BE2C (cell line): ENCODE measurements around the gene CDH1.

Experiments
- DNase-seq: peaks from one replicate; pipeline ENCODE4 v3.0.0-alpha.2; 2020
- H3K27me3 ChIP-seq: fragments of 250-450 bp; sonication (Bioruptor Pico); 2 replicates; pipeline ENCODE4 v1.5.1; 2020; ENCODE audit warnings: mild to moderate bottlenecking
- H3K36me3 ChIP-seq: fragments of 250-450 bp; sonication (Bioruptor Pico); 2 replicates; pipeline ENCODE4 v1.5.1; 2020; ENCODE audit warnings: mild to moderate bottlenecking
- H3K4me1 ChIP-seq: fragments of 250-450 bp; sonication (Bioruptor Pico); 2 replicates; pipeline ENCODE4 v1.5.1; 2020
- H3K4me3 ChIP-seq: 2 replicates; pipeline ENCODE4 v1.5.1; 2011; ENCODE audit warnings: low read depth, low read length
- H3K9me3 ChIP-seq: fragments of 250-450 bp; sonication (Bioruptor Pico); 2 replicates; pipeline ENCODE4 v1.5.1; 2020
- TF ChIP-seq, protein P1 (sequence below): IDR thresholded peaks from 2 replicates; pipeline ENCODE4 v1.5.1; 2012; ENCODE audit warnings: mild to moderate bottlenecking, low read depth, low read length

Gene CDH1

DNA sequence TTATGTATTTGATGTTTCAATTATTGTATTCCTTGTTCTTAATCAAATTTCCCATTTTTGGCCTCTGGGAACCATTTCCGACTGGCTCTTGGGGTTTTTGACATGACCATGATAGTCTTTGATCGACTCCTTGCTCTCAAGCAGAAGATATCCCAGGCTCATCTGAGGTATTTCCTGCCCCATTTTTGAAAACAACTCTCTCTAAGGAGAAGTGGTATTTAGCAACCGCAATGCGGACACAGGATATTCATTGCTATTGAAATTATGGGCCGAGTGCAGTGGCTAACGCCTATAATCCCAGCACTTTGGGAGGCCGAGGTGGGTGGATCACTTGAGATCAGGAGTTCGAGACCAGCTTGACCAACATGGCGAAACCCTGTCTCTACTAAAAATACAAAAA is 111.7 kb downstream of the CDH1 start:
- Histone ChIP-seq H3K9me3 (no peaks in the 10 kb centered on the region), H3K4me3 (no peak overlapping the region), H3K4me1 (no peaks in the 10 kb centered on the region), H3K36me3 (no peaks in the 10 kb centered on the region), H3K27me3 (no peaks in the 10 kb centered on the region)
- DNase-seq: no peak
- TF ChIP-seq, protein P1, sequence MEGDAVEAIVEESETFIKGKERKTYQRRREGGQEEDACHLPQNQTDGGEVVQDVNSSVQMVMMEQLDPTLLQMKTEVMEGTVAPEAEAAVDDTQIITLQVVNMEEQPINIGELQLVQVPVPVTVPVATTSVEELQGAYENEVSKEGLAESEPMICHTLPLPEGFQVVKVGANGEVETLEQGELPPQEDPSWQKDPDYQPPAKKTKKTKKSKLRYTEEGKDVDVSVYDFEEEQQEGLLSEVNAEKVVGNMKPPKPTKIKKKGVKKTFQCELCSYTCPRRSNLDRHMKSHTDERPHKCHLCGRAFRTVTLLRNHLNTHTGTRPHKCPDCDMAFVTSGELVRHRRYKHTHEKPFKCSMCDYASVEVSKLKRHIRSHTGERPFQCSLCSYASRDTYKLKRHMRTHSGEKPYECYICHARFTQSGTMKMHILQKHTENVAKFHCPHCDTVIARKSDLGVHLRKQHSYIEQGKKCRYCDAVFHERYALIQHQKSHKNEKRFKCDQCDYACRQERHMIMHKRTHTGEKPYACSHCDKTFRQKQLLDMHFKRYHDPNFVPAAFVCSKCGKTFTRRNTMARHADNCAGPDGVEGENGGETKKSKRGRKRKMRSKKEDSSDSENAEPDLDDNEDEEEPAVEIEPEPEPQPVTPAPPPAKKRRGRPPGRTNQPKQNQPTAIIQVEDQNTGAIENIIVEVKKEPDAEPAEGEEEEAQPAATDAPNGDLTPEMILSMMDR: no peak

DNA sequence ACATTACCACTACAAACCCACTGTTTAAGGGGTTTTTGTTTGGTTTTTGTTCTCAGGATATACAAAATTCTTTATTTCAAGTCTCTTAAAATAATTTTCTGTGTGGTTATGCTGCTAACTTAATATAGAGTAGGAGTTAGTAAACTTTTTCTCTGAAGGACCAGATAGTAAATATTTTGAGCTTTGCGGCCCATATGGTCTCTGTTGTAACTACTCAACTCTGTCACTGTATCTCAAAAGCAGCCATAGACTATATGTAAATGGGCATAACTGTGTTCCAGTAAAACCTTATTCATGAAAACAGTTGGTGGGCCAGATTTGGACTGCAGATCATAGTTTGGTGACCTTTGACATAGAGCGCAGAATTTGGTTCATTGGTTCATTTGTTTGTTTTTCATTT is 113.4 kb downstream of the CDH1 start:
- TF ChIP-seq, protein P1: no peak
- no peak for DNase-seq
- Histone ChIP-seq H3K9me3 (no peaks in the 10 kb centered on the region), H3K4me1 (no peaks in the 10 kb centered on the region), H3K4me3 (no peak overlapping the region), H3K27me3 (no peaks in the 10 kb centered on the region), H3K36me3 (no peaks in the 10 kb centered on the region)

DNA sequence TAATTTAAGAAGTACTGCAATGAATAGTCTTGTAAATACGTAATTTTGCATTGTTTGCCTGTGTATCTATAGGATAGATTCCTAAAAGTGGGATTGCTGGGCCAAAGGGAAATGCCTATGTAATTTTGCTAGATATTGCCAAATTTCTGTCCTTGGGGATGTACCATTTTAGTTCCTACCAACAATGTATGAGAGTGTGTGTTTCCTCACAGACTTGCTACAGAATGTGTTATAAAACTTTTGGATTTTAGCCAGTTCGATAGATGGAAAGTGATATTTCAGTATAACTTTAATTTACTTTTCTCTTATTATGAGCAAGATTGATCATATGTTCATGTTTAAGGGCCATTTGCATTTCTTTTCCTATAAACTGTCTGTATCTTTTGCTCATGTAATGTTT is 114.5 kb downstream of the CDH1 start:
- DNase-seq: no peak
- TF ChIP-seq, protein P1: no peak
- H3K27me3 ChIP-seq: no peaks in the 10 kb centered on the region
- H3K4me1 ChIP-seq: no peaks in the 10 kb centered on the region
- no peaks in the 10 kb centered on the region for H3K9me3 ChIP-seq
- no peak overlapping the region for H3K4me3 ChIP-seq
- H3K36me3 ChIP-seq: no peaks in the 10 kb centered on the region

DNA sequence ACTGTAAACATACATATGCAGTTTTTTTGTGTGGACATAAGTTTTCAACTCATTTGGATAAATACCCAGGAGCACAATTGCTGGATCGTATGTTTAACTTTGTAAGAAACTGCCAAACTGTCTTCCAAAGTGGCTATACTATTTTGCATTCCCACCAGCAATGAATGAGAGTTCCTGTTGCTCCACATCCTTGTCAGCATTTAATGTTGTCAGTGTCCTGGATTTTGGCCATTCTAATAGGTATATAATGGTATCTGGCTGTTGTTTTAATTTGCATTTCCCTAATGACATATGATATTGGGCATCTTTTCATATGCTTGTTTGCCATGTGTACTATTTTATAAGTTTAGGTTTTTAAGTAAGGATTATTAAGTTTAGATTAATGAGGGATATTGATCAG is 120.4 kb downstream of the CDH1 start:
- TF ChIP-seq, protein P1: no peak
- no peak for DNase-seq
- Histone ChIP-seq H3K27me3 (no peaks in the 10 kb centered on the region), H3K9me3 (no peaks in the 10 kb centered on the region), H3K36me3 (no peaks in the 10 kb centered on the region; the same call in 1 of the 2 replicates), H3K4me3 (no peak overlapping the region), H3K4me1 (no peaks in the 10 kb centered on the region)

DNA sequence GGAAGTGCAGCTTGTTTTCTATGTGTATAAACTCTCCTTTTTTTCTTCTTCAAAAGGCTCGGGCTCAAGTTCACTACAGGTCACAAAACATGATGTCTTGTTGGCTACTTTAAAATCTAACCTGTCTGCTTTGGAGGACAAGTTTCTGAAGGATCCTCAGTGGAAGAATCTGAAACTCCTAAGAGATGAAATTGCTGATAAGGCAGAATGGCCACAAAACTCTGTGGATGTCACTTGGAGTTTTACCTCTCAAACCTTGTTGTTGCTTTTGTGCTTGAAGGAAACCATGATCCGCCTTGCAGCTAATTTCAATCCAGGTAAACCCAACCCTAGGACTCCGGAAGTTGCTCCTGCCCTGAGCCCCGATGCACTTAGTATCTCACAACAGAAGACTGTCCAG is 122.7 kb downstream of the CDH1 start:
- TF ChIP-seq, protein P1: no peak
- H3K9me3 ChIP-seq: no peaks in the 10 kb centered on the region
- no peak for DNase-seq

DNA sequence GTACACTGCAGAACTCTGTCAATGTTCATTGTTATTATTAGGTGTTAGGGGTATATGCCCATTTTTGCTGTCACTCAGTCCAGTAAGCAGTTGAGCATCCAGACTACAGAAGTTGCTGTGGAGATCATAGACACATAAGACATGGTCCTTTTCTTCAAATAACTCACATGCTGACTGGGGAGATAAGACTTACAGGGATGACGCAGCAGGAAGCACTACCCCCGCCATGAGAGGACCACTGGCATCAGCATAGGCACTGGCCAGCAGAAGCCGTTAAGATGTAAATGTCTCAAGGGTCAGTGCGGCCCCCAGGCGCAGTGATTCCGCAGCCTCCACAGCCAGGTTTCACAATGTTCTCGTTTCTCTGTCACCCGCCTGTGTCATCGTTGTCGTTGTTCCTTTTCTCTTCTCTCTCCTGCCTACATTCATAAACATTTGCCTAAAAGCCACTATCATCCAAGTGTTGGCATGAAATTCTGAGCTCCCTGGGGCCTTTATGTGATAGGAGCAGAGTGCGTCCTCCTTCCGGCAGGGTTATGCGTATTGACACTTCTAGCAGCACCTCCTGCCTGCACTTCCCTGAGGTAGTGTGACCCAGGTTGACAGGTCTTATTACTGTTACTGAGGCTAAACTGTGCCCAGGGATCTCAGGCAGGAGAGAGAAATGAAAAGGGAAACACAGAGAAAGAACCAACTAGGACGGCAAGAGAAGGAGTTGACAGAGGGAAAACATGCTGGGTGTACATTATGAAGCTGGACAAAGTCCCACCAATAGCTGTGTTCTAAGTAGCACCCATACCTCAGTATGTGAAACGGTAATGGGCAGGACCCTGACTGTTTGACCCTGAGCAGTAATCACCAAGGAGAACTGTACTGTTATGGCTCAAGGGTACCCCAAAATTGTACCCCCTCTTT is 124.1 kb downstream of the CDH1 start:
- Histone ChIP-seq H3K4me1 (no peaks in the 10 kb centered on the region), H3K36me3 (peaks cover 5% of the 10 kb centered on the region), H3K27me3 (no peaks in the 10 kb centered on the region), H3K4me3 (no peak overlapping the region), H3K9me3 (no peaks in the 10 kb centered on the region)
- DNase-seq: no peak
- TF ChIP-seq, protein P1: no peak

More for the DNA sequence above, 122.7 kb downstream of the CDH1 start:
- Histone ChIP-seq H3K4me1 (no peaks in the 10 kb centered on the region), H3K4me3 (no peak overlapping the region), H3K36me3 (peaks cover 5% of the 10 kb centered on the region), H3K27me3 (no peaks in the 10 kb centered on the region)
